Measurements from ENCODE around the gene RGR.

- TF ChIP-seq RAD21 (conservative IDR thresholded peaks at IDR 0.05 in 1 of 2, IDR thresholded peaks at IDR 0.05 in 1 of 2) (no peak), CTCF (IDR thresholded peaks at IDR 0.05) (no peak), MAX (IDR thresholded peaks at IDR 0.05) (no peak), HMGXB4 (CRISPR knock-in tag; IDR thresholded peaks at IDR 0.05; ENCODE audit: borderline replicate concordance) (no peak), REST (IDR thresholded peaks at IDR 0.05) (no peak), CBX8 (IDR thresholded peaks at IDR 0.05) (no peak), MAZ (IDR thresholded peaks at IDR 0.05; ENCODE audit: borderline replicate concordance, low read depth, low read length) (no peak), HDAC2 (IDR thresholded peaks at IDR 0.05) (no peak)
Measured at GRCh38 chr10:84234479-84234878, 10.4 kb upstream of the RGR start.

Data from A549 (cell line).